HepG2 (cell line): Measurements from ENCODE around the gene PMEL. TPM values are rescaled to one million over a fixed set of nuclear protein-coding genes. Genes with fewer than 3 reads are reported as not detected.

Experiments used
- ATRX ChIP-seq: sonication (generic); formaldehyde crosslinking; IDR thresholded peaks from 2 replicates; pipeline ENCODE4 v1.4.0; 2020; ENCODE audit warnings: missing genetic modification reagents, borderline replicate concordance
- CREB1 ChIP-seq, 2 experiments: fragments of 450-650 bp in 1 of 2; IDR thresholded peaks; 2 replicates each; pipeline ENCODE4 v1.6.1; 2016 to 2017; ENCODE audit warnings: control low read depth in 1 of 2, mild to moderate bottlenecking in 1 of 2, missing compliant biosample characterization in 1 of 2, missing genetic modification characterization in 1 of 2
- ELF3 ChIP-seq: IDR thresholded peaks from 2 replicates; pipeline ENCODE4 v1.6.1; 2016; ENCODE audit warnings: missing genetic modification reagents, missing compliant biosample characterization
- ESRRA ChIP-seq: sonication (generic); formaldehyde crosslinking; IDR thresholded peaks from 2 replicates; pipeline ENCODE4 v1.5.1; 2020; ENCODE audit warnings: mild to moderate bottlenecking, low read depth, missing genetic modification reagents
- FOXC1 ChIP-seq: sonication (generic); formaldehyde crosslinking; IDR thresholded peaks from 2 replicates; pipeline ENCODE4 v1.8.0; 2022; ENCODE audit warnings: mild to moderate bottlenecking, missing genetic modification reagents, borderline replicate concordance
- HDAC1 ChIP-seq: sonication (generic); formaldehyde crosslinking; IDR thresholded peaks from 2 replicates; pipeline ENCODE4 v1.5.1; 2020; ENCODE audit warnings: mild to moderate bottlenecking, missing genetic modification reagents
- HMG20A ChIP-seq: IDR thresholded peaks from 2 replicates; pipeline ENCODE4 v1.6.1; 2016; ENCODE audit warnings: borderline replicate concordance
- HOXA5 ChIP-seq: sonication (generic); formaldehyde crosslinking; IDR thresholded peaks from 2 replicates; pipeline ENCODE4 v1.4.0; 2020; ENCODE audit warnings: missing genetic modification reagents
- MATR3 ChIP-seq: sonication (generic); formaldehyde crosslinking; IDR thresholded peaks from 2 replicates; pipeline ENCODE4 v1.4.0; 2020; ENCODE audit warnings: missing genetic modification reagents
- NPAS2 ChIP-seq: sonication (generic); formaldehyde crosslinking; IDR thresholded peaks from 2 replicates; pipeline ENCODE4 v1.8.0; 2022; ENCODE audit warnings: mild to moderate bottlenecking, missing genetic modification reagents, borderline replicate concordance
- NR2C2 ChIP-seq: sonication (generic); formaldehyde crosslinking; IDR thresholded peaks from 2 replicates; pipeline ENCODE4 v1.4.0; 2020; ENCODE audit warnings: missing genetic modification reagents, mild to moderate bottlenecking, moderate library complexity, borderline replicate concordance
- NR3C1 ChIP-seq: sonication (generic); formaldehyde crosslinking; IDR thresholded peaks from 2 replicates; pipeline ENCODE4 v1.4.0; 2020; ENCODE audit warnings: missing genetic modification reagents
- PATZ1 ChIP-seq: sonication (generic); formaldehyde crosslinking; IDR thresholded peaks from 2 replicates; pipeline ENCODE4 v1.4.0; 2020; ENCODE audit warnings: missing genetic modification reagents
- PCBP2 ChIP-seq: fragments of 200-400 bp; formaldehyde crosslinking; optimal IDR thresholded peaks from 2 replicates; pipeline ENCODE3; 2018; ENCODE audit warnings: low read length, low read depth; ENCODE audit not compliant: poor library complexity, severe bottlenecking
- RFXAP ChIP-seq: sonication (generic); formaldehyde crosslinking; IDR thresholded peaks from 2 replicates; pipeline ENCODE4 v1.4.0; 2020; ENCODE audit warnings: missing genetic modification reagents, borderline replicate concordance
- SETDB1 ChIP-seq: sonication (generic); formaldehyde crosslinking; IDR thresholded peaks from 2 replicates; pipeline ENCODE4 v1.5.1; 2020; ENCODE audit warnings: missing genetic modification reagents, mild to moderate bottlenecking, borderline replicate concordance
- SRSF4 ChIP-seq: fragments of 200-400 bp; formaldehyde crosslinking; IDR thresholded peaks from one replicate; pipeline ENCODE4 v1.6.1; 2018; ENCODE audit warnings: mild to moderate bottlenecking, low read depth, low read length, moderate library complexity; ENCODE audit not compliant: poor library complexity, severe bottlenecking
- TEAD3 ChIP-seq: optimal IDR thresholded peaks from 2 replicates; pipeline ENCODE3; 2016; ENCODE audit warnings: borderline replicate concordance
- ZFP36L1 ChIP-seq: sonication (generic); formaldehyde crosslinking; IDR thresholded peaks from 2 replicates; pipeline ENCODE4 v1.8.0; 2022; ENCODE audit warnings: mild to moderate bottlenecking, missing genetic modification reagents, moderate library complexity
- ZIK1 ChIP-seq: sonication (generic); formaldehyde crosslinking; IDR thresholded peaks from 2 replicates; pipeline ENCODE4 v1.5.0; 2020; ENCODE audit warnings: mild to moderate bottlenecking, low read depth, missing genetic modification reagents, borderline replicate concordance
- ZKSCAN1 ChIP-seq: fragments of 150-350 bp; IDR thresholded peaks from 2 replicates; pipeline ENCODE4 v1.6.1; 2014; ENCODE audit warnings: low read length
- ZMYM2 ChIP-seq: sonication (generic); formaldehyde crosslinking; IDR thresholded peaks from 2 replicates; pipeline ENCODE4 v1.8.0; 2022; ENCODE audit warnings: mild to moderate bottlenecking, missing genetic modification reagents
- ZNF264 ChIP-seq: sonication (generic); formaldehyde crosslinking; IDR thresholded peaks from 2 replicates; pipeline ENCODE4 v1.4.0; 2020; ENCODE audit warnings: missing genetic modification reagents
- ZNF331 ChIP-seq: sonication (generic); formaldehyde crosslinking; IDR thresholded peaks from 2 replicates; pipeline ENCODE4 v1.4.0; 2020; ENCODE audit warnings: missing genetic modification reagents
- ZNF800 ChIP-seq: sonication (generic); formaldehyde crosslinking; IDR thresholded peaks from 2 replicates; pipeline ENCODE4 v1.4.0; 2020; ENCODE audit warnings: missing genetic modification reagents
- ZNF850 ChIP-seq: sonication (generic); formaldehyde crosslinking; conservative IDR thresholded peaks from 2 replicates; pipeline ENCODE4 v1.9.0; 2021; ENCODE audit warnings: mild to moderate bottlenecking, missing genetic modification reagents
- ZSCAN20 ChIP-seq: sonication (generic); formaldehyde crosslinking; IDR thresholded peaks from 2 replicates; pipeline ENCODE4 v1.4.0; 2020; ENCODE audit warnings: missing genetic modification reagents, mild to moderate bottlenecking, borderline replicate concordance
- polyA plus RNA-seq, 8 experiments: library from polyadenylated mRNA; depleted of rRNA in 3 of 8; stranded (reverse) in 7 of 8; unstranded in 1 of 8; fragments of >200 nt; fragmentation: Illumina TruSeq in 4 of 8; extraction: Trizol in 4 of 8; gene quantifications; 2 replicates each; pipeline versions ENCODE4 v1.2.1 to v1.2.3, GENCODE V29; 2011 to 2016; ENCODE audit warnings: low read depth in 4 of 8, missing spikeins in 1 of 8, mixed read lengths in 1 of 8; ENCODE audit not compliant: insufficient read depth in 1 of 8
- total RNA-seq, 5 experiments: library from RNA; depleted of rRNA; stranded (reverse); fragments of >200 nt; fragmentation: Illumina TruSeq; extraction: Trizol; gene quantifications; 2 replicates each; pipeline ENCODE4 v1.2.3, GENCODE V29; 2016; ENCODE audit warnings: low read depth in 1 of 5

PMEL gene
- total and polyA plus RNA-seq, 2 of the 13 experiments (the other 11 are each of a cell fraction or from before 2014, with no cell fraction given) = 0.49 to 3.3 TPM

DNA sequence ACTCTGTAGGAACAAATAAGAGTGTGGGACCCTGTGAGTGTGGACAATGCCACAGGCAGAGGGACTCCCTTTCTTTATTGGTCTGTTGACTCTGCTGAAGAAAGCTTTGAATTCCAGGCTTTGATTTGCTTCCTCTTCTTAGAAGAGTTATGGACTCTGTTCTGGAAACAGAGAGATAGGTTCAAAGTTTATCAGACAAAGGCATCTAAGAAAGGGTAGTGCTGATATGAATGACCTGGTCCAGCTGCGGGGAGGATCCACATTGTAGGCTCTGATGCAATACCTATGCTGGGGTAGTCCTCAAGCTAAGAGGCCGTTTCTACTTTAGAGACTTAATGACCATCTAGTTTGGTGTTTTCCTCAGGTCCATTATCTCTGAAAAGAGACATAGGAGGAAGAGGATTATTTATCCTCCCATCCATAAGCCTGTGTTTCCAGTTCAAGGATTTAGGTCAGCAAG is 44.3 kb upstream of the PMEL start (continued):
- TF ChIP-seq SETDB1 (CRISPR knock-in tag) (no peak), ZNF850 (CRISPR knock-in tag) (no peak), MATR3 (CRISPR knock-in tag) (no peak), RFXAP (CRISPR knock-in tag) (no peak), ZKSCAN1 (no peak), PATZ1 (CRISPR knock-in tag) (peak; percentile 48), HMG20A (CRISPR knock-in tag) (peak; percentile 93), ATRX (CRISPR knock-in tag) (no peak), ESRRA (CRISPR knock-in tag) (peak; percentile 81; the same call in 1 of the 2 replicates), CREB1 (IDR thresholded peaks at IDR 0.05) (no peak), CREB1 (CRISPR knock-in tag; IDR thresholded peaks at IDR 0.05) (peak; percentile 41; the same call in 1 of the 2 replicates), ZNF264 (CRISPR knock-in tag) (0 out of 2 replicates have a peak, but pooled peaks have one; percentile 39), NR2C2 (CRISPR knock-in tag) (peak; percentile 44; the same call in 1 of the 2 replicates), NR3C1 (CRISPR knock-in tag) (no peak), HOXA5 (CRISPR knock-in tag) (no peak), ZMYM2 (CRISPR knock-in tag) (peak; percentile 63; the same call in 1 of the 2 replicates), TEAD3 (CRISPR knock-in tag) (peak; percentile 83), SRSF4 (no peak), ZIK1 (no peak), HDAC1 (peak; percentile 54; the same call in 1 of the 2 replicates), ZFP36L1 (no peak), ELF3 (CRISPR knock-in tag) (peak; percentile 74), NPAS2 (CRISPR knock-in tag) (no peak), ZSCAN20 (no peak), PCBP2 (no peak), ZNF331 (CRISPR knock-in tag) (peak; percentile 57; the same call in 1 of the 2 replicates), ZNF800 (no peak), FOXC1 (CRISPR knock-in tag) (no peak)
